ENCODE measurements around the gene SERPINA3.
"Not testable (repeated sequence)": the region's sequence is repeated elsewhere in the genome, so short reads cannot be mapped to it uniquely, and the experiment has no call there.

The SERPINA3 gene

DNA sequence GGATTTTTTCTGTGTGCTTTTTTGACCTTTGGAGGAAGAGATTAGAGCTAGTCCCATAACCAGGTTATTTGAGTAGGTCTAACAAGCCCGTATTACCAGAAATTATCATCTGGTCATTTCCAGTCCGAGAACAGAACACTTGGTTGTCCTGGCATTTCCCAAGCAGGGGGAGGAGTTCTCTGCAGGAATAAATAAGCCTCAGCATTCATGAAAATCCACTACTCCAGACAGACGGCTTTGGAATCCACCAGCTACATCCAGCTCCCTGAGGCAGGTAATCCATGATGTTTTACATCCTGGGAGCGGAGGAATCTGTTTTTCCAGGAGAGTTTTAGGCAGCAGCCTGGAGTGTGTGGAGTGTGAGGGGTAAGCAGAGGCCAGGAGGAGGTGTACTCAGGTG is at the start of gene SERPINA3:
Gene SERPINA3, plus strand, starts transcription at position 218 of the 400 bp plus-strand sequence. CDS start 2,051 bp downstream, outside the sequence.
- DNase-seq: no peak

DNA sequence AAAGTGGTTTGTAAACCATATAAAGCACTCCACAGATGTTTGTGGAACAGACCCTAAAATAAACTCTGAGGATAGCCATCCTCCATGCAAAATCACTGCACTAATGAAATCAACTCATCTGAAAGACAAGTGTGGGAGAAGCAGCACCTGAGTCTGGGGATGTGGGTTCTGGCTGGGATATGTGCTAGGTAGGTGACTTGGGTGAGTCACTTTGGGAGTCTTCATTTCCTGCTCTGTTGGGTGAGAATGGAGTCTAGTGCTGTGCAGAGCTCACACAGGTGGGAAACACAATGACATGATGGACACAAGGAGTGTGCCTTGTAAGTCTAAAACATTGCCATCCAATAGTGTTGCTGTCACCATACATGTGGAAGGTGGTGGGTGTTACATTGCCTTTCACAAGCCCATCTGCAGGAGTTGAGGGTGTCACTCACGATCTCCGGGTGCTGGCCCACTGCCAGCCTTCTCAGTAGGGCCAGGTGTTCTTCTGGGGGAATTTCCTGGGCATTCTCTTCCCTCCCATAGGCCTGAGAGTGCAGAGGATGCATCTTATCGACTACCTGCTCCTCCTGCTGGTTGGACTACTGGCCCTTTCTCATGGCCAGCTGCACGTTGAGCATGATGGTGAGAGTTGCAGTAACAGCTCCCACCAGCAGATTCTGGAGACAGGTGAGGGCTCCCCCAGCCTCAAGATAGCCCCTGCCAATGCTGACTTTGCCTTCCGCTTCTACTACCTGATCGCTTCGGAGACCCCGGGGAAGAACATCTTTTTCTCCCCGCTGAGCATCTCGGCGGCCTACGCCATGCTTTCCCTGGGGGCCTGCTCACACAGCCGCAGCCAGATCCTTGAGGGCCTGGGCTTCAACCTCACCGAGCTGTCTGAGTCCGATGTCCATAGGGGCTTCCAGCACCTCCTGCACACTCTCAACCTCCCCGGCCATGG is 49.0 kb upstream of the SERPINA3 start:
- DNase-seq: no peak

DNA sequence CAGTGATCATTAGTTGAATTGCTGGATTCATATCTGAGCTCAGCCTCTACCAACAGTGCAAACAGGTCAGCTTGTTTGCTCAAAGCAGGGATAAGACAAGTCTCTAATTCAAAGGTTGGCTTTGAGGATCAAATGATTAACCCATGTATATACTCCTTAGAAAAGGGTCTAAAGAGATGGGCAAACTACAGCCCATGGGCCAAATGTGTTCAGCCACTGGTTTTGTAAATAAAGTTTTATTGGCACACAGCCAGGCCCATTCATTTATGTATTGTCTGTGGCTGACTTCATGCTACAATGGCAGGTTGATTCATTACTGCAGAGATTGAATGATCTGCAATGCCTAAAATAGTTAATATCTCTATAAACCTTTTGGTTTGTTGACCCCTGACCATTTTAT is 47.8 kb upstream of the SERPINA3 start:
- no peak for DNase-seq

DNA sequence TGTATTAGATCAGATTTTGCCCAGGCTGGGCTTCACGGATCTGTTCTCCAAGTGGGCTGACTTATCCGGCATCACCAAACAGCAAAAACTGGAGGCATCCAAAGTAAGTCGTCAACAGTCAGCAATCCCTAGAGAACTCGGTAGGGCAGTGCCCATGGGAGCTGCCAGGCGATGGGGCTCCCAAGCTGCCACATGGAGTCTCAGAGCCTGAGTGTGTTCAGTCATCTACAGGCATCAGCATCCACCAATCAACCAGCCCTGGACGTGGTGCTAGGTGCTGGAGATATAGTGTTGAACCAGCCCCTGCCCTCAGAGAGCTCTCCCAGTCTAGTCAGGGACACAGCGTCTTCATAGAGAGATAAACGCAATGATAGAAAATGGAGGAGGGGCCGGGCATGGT is 44.0 kb upstream of the SERPINA3 start:
- no peak for DNase-seq

DNA sequence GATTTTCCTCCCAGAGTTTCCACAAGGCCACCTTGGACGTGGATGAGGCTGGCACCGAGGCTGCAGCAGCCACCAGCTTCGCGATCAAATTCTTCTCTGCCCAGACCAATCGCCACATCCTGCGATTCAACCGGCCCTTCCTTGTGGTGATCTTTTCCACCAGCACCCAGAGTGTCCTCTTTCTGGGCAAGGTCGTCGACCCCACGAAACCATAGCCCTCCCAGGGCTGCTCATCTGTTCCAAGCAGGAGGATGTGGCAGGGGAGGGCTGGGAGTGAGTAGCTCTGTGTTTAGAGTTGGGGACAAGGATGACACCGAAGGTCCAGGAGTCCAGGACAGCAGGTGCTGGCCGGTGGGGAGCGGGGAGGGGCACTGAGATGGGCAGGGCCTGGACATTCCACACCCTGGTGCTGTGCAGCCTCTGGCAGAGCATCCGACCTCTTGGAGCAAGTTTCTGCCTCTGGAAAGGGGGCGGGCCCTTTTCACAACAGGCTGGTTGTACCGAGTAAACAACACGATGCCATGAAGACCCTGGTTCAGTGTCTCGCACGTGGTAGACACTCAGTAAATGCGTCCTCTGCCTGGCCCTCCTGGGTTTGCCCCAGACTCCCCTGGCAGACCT is 42.7 kb upstream of the SERPINA3 start:
- DNase-seq: no peak

DNA sequence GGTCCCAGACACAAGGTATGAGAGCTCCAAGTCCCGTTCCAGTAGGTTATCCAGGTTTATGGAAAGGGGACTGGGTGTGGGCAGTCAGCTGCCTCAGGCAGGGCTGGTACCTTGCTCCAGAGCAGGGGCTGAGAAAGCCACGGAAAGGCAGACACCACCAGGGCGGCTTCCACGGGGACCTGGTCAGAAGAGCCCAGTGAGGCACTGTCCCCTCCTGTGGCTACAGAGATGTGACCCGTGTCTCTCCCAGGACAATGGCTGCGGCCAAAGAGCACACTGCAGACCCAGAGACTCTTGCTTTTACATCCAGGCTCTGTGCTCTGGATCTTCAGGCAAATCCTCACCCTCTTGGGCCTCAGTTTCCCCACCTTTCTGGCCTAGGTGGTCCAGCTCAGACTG is 42.2 kb upstream of the SERPINA3 start:
- DNase-seq: no peak

DNA sequence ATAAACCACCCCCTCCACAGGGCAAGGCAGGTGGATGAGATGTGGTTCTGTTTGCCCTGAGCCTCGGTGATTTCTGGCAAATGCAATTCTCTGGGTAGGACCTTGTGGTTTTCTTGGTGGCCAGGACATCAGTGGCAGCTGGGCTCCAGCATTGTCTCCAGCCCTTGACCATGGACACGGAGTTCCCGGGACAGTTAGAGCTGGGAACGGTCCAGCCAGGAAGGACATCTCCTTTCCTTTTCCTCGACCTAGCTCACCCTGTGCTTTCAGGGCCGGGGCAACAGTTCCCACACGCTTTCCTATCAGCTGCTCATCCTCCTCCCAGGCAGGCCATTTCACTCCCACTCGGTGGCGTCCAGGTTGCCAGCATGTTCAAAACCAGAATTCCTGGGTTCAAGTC is 41.8 kb upstream of the SERPINA3 start:
- DNase-seq: no peak

DNA sequence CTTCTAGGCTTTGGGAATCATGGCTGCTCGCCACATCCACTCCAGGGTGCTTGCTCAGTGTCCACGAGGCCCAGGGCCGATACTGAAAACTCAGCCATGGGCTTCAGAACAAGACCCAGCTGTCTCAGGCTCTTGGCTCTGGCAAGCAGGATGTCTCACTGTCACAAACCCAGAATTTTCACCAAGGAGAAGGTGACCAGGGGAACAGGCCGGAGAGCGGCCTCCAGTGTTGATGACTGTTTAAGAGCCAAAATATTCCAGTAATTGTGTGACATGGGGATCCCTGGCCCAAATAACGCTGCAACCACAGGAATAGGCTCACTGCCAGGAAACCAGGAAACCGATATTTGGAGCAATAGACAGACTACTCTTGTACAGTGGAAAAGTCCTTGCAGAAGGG is 40.8 kb upstream of the SERPINA3 start:
- DNase-seq: no peak

DNA sequence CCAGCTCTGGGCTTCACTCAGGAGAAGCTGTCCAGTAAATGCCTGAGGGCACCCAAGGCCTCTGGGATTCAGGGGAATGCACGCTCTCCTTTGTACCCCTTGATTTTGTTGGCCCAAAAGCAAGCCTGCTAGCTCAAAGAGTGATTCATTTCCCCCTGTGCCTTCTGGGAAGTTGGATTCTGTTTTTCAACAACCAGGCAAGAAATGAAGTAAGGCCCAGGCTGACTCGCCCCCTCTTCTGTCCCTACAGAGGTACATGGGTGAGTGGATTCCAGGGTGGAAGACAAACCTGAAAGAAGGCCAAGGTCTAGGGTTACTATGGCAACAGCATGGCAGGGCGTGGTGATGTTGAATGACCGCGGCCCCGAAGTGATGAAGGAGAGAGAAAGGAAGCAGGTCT is 40.2 kb upstream of the SERPINA3 start:
- DNase-seq: no peak

DNA sequence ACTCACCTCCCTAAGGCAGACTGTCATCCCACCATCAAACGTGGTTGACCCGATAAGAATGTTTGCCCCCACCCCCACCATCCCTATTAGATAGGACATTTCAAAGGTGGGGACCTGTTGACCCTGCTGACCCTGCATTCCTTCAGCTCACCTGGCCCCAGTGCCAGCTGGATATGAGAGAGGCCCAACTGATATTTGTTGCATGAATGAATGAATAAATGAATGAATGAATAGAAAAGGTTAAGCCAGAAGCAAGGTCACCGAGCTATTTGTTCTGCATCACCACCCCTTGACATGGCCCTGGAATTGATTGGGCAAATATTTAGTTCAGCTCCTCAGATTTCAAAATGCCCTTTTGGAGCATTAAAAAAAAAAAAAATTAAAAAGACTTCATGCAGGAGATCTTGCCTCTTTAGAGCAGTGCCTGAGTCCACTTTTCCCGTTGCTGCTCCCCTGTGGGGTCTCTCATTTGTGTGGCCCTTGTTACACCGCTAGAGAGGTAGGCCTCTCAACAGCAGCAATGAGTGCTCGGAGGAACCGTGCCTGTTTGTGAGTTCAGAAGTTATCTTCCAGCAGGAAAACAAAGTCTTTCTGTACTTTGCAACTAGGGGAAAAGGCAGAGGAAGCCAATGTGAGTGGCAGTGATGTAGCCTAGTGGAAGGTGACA is 39.4 kb upstream of the SERPINA3 start:
- DNase-seq: no peak

DNA sequence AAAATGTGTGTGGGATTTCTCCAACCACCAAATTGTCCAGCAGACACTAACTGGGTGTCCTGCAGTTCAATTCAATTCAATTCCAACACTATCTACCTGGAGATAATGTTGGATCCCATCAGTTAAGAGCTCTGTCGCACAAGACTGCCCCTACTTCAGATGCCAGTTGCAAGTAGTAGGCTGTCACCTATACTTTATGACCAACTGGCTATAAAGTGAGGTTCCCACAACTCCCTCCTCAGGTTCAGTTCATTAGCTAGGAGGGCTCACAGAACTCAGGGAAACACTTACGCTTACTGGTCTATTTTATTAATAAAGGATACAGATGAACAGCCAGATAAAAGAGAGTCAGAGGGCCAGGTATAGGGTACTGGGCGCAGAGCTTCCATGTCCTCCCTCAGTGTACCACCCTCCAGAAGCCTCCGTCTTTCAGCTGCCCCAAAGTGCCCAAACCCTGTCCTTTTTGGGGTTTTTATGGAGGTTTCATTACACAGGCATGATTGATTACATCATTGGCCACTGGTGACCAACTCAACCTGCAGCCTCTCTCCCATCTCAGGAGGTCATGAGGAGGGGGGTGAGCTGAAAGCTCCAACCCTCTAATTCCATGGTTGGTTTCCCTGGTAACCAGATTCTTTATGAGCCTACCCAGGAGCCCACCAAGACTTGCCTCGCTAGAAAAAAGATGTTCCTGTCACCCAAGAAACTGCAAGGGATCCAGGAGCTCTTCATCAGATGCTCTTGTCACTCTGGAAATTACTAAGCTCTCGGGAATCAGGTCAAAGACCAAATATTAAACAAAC is 38.5 kb upstream of the SERPINA3 start:
- no peak for DNase-seq

DNA sequence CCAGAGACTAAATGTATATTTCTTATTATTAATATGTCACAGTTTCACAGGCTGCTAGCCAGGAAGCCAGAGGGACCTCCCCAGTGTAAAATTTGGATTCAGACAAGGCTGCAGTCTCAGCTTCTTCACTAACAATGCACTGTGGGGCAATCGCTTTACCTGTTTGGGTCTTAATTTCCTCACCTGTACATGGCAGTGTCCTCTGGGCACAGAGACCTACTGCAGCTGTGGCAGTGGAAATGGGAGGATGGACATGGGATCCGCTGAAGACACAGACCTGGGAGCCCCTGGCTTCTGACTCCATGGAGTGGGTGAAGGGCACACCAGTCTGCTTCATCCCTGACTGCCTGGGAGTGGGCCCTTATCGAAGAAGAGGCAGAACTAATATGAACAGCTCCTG is 37.9 kb upstream of the SERPINA3 start:
- DNase-seq: no peak

DNA sequence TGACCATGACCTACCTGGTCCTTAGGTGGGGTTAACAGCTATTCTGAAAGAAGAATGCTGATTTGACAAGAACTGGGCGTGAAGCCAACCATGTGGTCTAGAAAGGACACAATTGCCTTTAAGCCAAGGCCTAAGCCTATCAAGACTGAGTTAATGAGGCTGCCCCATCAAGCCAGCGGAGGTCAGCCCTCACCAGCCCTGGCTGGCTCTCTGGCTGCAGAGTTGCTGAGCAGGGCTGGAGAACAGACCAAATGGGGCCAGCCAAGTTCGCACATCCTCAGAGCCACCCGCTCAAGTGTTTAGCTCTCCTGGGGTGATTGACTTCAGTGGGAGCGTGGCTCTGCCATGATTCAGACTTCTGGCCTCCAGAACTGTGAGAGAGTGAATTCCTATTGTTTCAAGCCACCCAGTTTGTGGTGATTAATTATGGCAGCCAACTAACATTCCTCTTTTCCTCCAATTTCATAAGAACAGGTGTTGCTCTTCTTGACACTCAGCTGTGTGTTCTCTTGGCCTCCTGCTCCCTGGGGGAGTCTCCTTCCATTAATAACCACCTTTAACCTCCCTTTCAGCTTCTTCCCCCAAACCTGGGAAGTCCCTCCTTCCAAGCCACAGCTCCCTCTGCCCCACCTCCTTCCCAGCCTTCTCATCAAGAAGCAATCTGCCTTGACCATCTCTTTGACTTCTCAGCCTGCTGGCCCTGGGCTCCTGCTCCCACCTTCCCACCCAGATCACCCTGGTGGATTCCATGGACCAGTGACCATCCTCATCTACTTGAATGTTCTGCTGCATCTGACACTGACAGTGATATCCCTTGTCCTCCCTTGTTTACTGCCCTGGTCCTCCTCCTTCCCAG is 36.2 kb upstream of the SERPINA3 start:
- no peak for DNase-seq

DNA sequence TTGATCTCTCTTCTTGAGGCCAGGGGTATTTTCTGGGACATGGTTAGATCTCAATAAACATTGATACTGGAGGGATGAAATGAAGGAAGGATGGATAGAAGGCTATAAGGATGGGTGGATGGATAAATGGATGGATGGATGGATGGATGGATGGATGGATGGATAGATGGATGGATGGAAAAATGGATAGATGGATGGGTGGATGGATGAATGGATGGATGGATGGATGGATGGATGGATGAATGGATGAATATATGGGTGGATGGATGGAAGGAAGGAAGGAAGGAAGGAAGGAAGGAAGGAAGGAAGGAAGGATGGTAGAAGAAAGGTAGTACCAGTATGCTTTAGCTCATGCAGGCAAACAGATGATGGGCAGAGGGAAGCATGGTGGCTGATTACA is 34.7 kb upstream of the SERPINA3 start:
- DNase-seq: not testable (repeated sequence)

DNA sequence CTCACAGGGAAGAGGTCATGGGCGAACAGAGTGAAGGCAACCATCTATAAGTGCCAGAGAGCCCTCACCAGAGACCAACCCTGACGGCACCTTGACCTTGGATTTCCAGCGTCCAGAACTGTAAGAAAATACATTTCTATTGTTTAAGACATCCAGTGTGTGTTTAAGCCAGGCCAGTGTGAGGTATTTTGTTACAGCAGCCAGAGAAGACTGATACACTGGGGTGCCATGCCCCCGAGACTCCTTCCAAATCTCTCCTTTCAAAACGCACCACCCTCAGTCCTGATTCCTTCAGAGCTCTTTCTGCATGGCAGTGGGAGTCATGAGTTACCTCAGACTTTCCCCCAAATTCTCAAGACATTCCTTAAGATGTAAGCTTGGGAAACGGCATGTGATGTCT is 33.5 kb upstream of the SERPINA3 start:
- no peak for DNase-seq

DNA sequence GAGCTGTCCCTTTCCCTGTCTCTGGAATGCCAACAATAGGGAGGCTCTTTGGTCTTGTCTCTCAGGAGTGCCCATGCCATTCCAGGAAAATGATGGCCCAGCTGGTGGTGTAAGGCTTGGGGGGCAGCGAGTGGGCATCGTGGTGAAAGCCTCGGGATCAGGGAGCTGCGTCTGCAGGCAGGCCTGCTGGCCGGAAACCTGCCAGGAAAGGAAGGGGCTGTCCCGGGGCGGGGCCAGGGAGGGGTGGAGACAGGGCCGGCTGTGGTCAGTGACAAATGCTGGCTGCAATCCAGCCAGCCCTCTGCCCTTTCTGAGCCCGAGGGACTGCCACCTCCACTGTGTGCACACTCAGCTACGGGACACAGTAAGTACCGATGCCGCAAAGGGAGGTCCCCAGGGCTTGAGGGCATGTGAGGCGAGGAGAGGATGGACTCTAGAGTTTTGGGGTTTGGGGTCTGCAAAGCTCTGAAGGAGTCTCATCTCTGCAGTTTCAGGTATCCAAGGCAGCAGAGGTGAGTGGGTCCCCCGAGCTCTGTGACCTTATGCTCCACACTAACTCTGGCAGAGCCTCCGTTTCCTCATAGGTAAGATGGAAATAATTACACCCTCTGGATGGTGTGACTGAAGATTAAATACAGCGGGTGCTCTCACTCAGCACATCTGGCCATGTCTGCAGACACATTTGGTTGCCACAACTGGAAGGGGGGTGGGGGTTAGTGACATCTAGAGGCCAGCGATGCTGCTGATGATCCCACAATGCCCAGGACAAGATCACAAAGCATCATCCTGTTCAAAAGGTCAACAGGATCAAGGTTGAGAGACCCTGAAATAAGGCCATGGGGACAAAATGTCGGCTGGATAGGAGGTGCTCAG is 30.8 kb upstream of the SERPINA3 start, which contains the start of gene SERPINA5:
Gene SERPINA5, plus strand, starts transcription at position 300 of the 873 bp plus-strand sequence. CDS start 5,937 bp downstream, outside the sequence.
- DNase-seq: no peak

DNA sequence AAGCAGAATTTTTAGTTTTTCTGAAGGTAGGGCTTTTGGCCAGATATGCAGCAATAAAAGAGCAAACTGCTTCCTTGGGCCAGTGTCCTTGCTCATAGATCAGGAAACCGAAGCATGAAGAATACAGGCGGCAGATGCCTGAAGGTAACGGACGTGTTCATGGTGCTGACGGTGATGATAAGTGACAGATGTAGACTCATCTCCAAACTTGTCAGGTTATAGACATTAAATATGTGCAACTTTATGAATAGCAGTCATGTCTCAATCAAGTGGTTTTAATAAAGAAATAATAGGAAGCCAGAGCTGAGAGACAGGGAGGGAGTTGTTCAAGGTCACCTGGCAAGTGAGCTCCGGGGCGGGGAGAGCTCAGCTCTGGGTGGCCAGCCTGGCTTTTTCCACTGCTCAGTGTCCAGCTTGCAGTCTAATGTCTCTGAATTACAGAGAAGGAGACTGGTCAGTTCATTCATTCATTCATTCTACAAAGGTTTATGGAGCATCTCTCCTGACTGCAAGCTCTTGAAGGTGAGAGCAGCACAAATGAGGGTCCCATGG is 29.9 kb upstream of the SERPINA3 start:
- DNase-seq: no peak

DNA sequence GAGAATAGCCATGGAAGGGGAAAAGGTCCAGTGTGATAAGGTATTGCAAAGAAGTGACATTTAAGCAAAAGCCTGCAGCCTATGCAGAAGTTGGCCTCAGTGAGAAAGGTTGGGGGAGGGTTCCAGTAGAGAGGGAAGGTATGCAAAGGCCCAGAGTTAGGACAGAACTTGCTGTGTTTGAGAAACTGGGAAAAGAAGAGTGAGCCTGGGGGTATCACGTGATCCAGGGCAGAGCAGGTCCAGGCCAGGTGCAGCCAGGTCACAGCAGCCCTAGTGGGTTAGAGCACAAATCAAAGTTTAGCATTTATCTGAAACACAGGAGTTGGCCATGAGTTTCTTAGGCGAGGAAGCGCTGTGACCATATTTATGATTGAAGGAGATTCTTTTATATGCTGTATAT is 29.3 kb upstream of the SERPINA3 start:
- no peak for DNase-seq

DNA sequence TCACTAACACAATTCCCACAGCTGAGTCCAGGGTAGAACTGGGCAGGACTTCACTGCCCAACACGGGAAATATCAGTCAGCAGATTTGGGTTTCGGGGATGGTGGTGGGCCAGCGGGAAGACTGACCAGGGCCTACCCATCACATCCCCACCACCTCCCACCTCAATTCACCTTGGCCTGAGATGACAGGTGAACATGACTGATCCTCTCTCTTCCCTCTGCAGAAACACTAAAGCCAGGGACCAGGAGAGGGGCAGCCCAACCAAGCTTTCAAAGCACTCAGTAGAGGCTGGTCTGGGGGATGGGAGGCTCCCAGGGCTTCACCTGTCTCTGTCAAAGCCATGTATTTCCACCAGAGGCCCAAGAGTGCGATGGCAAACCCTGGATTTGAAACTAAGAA is 28.6 kb upstream of the SERPINA3 start:
- no peak for DNase-seq

DNA sequence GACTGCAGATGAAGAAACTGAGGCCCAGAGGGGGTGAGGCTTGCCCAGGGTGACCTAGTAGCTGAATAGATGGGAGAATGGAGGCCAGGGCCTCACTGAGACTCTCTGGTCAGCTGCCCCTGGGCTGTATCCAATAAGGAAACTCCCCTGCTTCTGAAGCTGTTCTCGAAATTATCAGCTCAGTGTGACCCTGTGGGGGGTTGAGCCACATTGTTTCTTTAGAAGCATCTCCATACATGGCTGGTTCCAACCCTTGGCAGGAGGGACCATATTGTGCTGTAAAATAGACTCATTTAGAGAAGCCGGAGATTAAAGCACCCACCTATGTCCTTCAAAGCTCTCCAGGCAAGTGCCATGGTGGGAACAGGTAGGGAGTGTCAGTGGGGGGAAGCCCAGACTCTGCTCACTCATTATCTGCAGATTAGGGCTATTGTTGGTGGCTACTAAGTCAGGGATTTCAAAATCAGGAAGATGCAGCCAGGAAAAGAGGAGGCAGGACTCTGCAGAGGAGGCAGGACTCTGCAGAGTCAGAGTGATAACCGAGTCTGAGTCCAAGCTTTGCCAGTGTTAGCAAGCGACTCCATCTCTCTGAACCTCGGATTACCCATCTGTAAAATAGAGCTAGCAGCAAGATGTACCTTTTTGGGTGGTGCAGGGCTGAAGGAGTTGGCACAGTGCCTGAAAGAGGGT is 27.5 kb upstream of the SERPINA3 start:
- no peak for DNase-seq
